NCI-H2107 (cell line): Measurements from ENCODE around the gene CDHR1.

Experiments used
- DNase-seq: peaks from one replicate; lab custom pipeline; 2025; lab: John Stamatoyannopoulos, UW

Gene CDHR1

GRCh38 chr10:84201244-84201606, 6.9 kb downstream of the CDHR1 start:
- DNase-seq, result no peak

DNA sequence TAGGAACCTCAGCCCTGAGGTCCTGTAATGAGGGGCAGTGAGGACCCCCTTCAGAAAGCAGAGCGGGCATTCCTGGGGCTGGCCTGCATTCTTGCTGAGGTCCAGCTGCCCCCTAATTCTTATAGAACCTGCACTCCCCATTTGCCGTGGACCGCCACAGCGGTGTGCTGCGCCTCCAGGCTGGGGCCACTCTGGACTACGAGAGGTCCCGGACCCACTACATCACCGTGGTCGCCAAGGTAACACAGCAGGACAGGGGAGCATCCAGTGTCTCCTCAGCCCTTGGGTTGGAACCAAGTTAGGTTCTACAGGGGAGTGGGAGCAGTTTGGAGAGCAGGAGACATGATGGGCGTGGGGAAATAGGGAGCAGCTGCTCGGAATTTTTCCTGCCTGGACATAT, 7.3 kb downstream of the CDHR1 start:
- DNase-seq, result no peak

- no peak for DNase-seq
Measured at GRCh38 chr10:84202349-84202748, 8.0 kb downstream of the CDHR1 start.

DNA sequence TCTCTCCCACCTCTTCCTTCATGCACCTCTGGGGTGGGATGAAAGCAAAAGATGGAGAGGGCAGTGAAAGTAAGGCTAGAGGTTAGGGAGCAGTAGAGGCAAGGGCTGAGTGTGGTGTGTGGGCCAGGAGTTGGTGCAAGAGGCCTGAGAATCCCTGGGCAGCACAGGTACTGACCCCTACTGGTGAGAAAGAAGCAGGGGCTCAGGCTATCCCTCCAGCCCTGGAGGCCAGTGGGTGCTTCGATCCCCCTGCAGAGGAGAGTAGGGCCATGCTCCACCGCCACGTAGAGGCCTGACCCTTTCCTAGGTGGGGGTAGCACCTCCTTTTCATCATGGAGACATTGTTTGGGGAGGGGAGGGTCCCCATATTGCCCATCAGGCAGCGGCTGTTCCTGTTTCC, 9.8 kb downstream of the CDHR1 start:
- no peak for DNase-seq

DNA sequence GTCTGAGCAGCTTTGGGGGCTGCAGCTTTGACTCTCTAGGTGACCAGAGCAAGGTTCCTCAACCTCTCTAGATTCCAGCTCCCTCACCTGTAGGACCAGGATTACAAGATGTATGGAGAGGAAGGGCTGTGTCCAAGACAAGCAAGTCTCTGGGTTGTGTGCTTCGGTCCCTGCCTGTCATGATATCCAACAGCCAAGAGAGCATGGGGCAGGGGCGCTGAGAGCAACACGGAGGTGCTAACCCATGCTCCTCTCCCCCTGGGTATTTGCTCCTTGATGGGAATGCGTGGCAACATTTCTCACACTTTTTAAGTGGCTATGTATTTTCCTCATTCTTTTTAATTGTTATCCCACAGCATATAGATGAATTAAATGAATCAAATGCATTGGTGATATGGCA, 10.3 kb downstream of the CDHR1 start:
- no peak for DNase-seq

DNA sequence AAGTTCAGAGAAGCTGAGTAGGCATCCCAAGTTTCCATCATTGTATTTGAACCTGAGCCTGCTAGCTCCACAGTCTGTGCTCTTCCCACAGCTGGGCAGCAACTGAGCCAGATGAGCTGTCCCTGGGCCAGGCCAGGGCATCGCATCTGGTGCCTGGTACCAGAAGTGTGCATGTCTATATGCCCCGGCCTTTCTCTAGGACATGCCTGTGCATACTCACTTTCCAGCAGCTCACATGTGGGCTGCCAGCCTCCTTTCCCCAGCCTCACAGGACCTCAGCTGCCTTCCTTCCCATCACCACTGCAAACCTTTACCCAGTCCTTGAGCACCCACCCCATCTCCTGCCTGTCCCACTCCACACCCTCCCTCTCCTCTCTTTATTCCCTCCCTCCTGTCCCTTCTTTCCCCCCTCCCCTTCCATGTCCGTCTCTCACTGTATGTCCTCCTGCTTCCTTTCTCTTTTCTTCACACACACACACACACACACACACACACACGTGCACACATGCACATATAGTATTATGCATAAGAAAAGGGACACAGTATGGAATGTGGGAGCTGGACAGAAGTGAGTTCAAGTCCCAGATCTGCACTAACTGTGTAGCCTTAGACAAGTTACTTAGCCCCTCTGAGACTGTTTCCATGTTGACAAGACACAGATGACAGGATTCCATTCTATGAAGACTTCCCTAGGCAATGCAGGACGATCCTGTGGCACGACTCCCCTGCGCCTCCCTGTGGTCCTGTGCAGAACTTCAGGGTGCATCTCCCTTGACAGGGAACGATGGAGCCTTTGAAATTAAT, 10.9 kb downstream of the CDHR1 start:
- DNase-seq, result no peak

DNA sequence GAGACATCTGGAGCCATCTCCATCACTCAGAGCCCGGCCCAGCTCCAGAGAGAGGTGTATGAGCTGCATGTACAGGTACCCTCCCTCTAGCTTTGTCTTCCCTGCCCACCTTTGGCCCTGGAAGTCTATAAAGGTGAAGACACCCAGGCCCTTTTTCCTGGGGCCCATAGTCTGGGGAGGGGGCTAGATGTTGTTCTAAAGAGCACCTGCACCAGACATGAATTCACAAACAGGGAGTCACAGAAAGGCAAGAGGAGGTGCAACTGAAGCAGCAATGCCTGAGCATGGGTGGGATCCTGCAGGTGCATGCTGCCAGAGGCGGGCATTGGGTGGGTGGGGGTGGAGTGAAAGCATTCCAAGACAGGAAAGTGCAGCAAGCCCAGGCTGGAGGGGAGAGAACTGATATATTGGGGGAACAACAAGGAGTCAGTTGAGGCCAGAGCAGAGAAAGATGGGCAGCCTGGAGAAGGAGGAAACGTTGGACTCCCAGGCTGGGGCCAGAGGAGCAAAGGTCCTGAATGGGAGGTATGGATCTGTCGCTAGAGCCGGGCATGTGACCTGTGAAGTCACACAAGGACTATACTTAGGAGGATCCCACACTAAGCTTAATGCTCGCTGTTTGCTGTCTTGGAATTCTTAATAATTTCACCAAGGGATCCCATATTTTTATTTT, 11.7 kb downstream of the CDHR1 start:
- no peak for DNase-seq

GRCh38 chr10:84208023-84208422, 13.7 kb downstream of the CDHR1 start:
- no peak for DNase-seq

- no peak for DNase-seq
Measured at GRCh38 chr10:84211566-84211965, 17.2 kb downstream of the CDHR1 start.

GRCh38 chr10:84212014-84212413, 17.7 kb downstream of the CDHR1 start:
- no peak for DNase-seq

DNA sequence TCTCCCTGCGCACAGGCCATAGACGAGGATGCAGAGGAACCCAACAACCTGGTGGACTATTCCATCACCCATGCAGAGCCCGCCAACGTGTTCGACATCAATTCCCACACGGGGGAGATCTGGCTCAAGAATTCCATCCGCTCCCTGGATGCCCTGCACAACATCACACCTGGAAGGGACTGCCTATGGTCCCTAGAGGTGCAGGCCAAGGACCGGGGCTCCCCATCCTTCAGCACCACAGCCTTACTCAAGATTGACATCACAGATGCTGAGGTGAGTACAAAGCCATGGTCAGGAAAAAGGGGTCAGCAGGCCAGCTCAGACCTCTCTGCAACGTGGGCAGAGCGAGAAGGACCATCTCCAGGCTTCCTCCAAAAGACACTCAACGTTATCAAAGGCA, 18.7 kb downstream of the CDHR1 start:
- no peak for DNase-seq

DNA sequence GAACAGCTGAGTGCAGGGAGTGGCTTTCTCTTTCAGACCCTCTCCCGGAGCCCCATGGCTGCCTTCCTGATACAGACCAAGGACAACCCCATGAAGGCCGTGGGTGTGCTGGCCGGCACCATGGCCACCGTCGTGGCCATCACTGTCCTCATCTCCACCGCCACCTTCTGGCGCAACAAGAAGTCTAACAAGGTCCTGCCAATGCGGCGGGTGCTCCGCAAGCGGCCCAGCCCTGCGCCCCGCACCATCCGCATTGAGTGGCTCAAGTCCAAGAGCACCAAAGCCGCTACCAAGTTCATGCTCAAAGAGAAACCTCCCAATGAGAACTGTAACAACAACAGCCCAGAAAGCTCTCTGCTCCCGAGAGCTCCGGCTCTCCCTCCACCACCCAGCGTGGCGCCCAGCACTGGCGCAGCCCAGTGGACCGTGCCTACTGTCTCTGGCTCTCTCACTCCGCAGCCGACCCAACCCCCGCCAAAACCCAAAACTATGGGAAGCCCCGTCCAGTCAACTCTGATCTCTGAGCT, 19.8 kb downstream of the CDHR1 start:
- DNase-seq, result no peak

GRCh38 chr10:84214612-84215235, 20.4 kb downstream of the CDHR1 start:
- no peak for DNase-seq

- no peak for DNase-seq
Measured at GRCh38 chr10:84216834-84217233, 22.5 kb downstream of the CDHR1 start.

DNA sequence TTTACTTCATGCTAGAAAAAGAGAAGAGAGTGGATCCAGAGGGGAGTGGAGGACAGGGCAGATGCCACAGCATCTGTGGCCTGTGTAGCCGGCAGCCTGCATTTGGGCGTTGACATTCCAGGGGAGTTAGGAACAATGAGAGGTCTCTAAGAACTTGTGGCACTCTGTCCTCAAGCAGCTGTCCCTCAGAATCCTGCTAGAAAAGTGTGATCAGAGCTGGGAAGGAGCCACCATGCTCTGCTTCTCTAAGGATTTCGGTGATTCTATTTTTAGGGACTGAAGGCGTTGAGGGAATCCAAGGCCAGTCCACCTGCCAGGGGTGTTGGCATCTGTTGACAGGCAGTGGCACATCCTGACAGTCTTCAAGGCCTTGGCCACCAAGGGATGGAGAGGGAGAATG, 23.4 kb downstream of the CDHR1 start:
- no peak for DNase-seq

GRCh38 chr10:84221916-84222315, 27.6 kb downstream of the CDHR1 start:
- no peak for DNase-seq

- no peak for DNase-seq
Measured at GRCh38 chr10:84224411-84225028, 30.2 kb downstream of the CDHR1 start.

- DNase-seq, result no peak
Measured at GRCh38 chr10:84225427-84226173, 31.3 kb downstream of the CDHR1 start, which contains the start of gene LRIT2. Gene LRIT2 (minus strand): TSS chr10:84225544. CDS start chr10:84225520, 24 bp downstream.

DNA sequence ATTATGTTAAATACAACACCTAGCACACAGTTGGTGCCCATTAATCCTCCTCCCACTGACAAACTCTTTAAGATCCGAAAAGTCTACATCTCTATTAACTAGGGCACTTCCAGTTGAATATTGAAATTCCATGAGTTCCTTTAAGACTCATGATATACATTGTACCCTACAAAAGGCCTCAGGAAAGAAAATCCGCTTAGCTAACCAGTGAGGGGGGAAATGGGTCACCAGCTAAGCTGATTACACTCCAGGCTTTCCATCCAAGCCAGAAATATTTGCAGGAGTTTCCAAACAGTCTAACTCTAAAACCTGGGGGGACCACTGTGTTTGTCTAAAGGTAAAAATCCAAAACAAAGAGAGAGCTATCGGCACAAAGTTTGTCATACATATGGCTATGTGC, 32.3 kb downstream of the CDHR1 start:
- no peak for DNase-seq

- no peak for DNase-seq
Measured at GRCh38 chr10:84227810-84228209, 33.5 kb downstream of the CDHR1 start.

DNA sequence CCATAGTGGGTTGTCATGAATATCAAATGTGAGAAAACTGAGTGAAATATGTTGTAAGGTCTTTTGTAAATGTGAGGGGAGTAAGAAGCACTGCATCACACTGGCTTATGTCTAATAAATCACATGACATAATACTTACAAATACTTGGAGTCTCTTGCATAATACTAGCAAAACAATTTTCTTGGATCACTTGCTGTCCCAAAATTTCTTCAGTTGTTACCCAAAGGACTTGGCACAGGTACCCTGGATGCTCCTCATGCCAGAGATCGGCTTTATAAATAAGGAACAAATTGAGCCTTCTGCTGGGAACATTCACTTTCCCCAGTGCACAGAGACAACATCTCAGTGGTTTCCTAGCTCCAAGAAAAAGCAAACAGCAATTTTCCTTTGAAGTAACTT, 36.0 kb downstream of the CDHR1 start:
- no peak for DNase-seq

DNA sequence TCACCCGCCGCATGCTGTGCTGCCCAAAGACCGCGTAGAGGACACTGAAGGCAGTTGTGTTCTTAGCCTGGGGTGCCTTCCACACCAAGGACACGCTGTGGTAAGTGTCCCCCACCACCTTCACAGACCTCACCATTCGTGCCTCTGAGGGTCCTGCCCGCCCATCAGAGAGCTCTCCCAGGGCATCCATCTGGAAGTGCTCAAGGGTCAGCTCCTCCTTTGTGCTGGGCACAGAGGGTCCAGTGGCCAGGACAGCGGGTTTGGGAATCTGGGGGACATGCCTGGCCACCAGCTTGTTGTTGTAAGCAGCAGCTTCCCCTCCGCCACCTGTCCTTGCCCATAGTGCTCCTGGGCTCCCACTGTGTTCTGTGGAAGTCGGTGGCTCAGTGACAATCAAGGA, 38.0 kb downstream of the CDHR1 start:
- DNase-seq, result no peak
